ENCODE results near the gene TMEM163.

TMEM163 gene

GRCh38 chr2:134679294-134679693 is 39.5 kb downstream of the TMEM163 start:
- H3K4me1 ChIP-seq (ENCODE audit: control insufficient read depth, insufficient read depth, low read length): no peaks in the 10 kb centered on the region
- no peak overlapping the region for H3K27ac ChIP-seq (ENCODE audit: extremely low read depth, low read depth, low read length)
- H3K9me3 ChIP-seq (ENCODE audit: control insufficient read depth, insufficient read depth, low read depth, low read length): no peaks in the 10 kb centered on the region
- H3K4me3 ChIP-seq (ENCODE audit: low read depth, low read length): no peak overlapping the region
- H3K36me3 ChIP-seq (ENCODE audit: control insufficient read depth in 2 of 2, insufficient read depth in 1 of 2, low read length in 2 of 2): no peaks in the 10 kb centered on the region
- CTCF ChIA-PET: interaction anchor here (0.6 to 1.6 kb wide), 5 partner anchors 16 to 434 kb away, joined by 3 to 4 read pairs (median 3); no protein-coding TSS in a partner anchor
- TF ChIP-seq ZNF239 (tag by site-specific recombination; IDR thresholded peaks at IDR 0.05) (no peak), AEBP2 (tag by site-specific recombination; IDR thresholded peaks at IDR 0.05; ENCODE audit: borderline replicate concordance) (no peak), ZNF621 (tag by site-specific recombination; IDR thresholded peaks at IDR 0.05) (no peak), ZNF174 (tag by site-specific recombination; IDR thresholded peaks at IDR 0.05) (no peak), ZNF571 (tag by site-specific recombination; IDR thresholded peaks at IDR 0.05) (no peak), KLF1 (tag by site-specific recombination; IDR thresholded peaks at IDR 0.05) (no peak), KLF8 (tag by site-specific recombination; IDR thresholded peaks at IDR 0.05) (no peak), ZNF350 (tag by site-specific recombination; IDR thresholded peaks at IDR 0.05) (no peak), ZNF433 (tag by site-specific recombination; IDR thresholded peaks at IDR 0.05; ENCODE audit: low read depth) (no peak), ZNF530 (tag by site-specific recombination; IDR thresholded peaks at IDR 0.05; ENCODE audit: low read depth) (no peak), ZNF157 (tag by site-specific recombination; IDR thresholded peaks at IDR 0.05) (no peak), REST (tag by site-specific recombination; IDR thresholded peaks at IDR 0.05) (no peak), ZSCAN5A (tag by site-specific recombination; IDR thresholded peaks at IDR 0.05) (no peak), ZNF175 (tag by site-specific recombination; IDR thresholded peaks at IDR 0.05) (no peak), ZNF776 (tag by site-specific recombination; IDR thresholded peaks at IDR 0.05; ENCODE audit: borderline replicate concordance) (no peak), ZFP3 (tag by site-specific recombination; IDR thresholded peaks at IDR 0.05; ENCODE audit: low read depth) (no peak), ATF2 (tag by site-specific recombination; IDR thresholded peaks at IDR 0.05; ENCODE audit: low read depth) (no peak), ZNF24 (tag by site-specific recombination; IDR thresholded peaks at IDR 0.05) (no peak), ZNF791 (tag by site-specific recombination; IDR thresholded peaks at IDR 0.05) (no peak), ZNF148 (tag by site-specific recombination; IDR thresholded peaks at IDR 0.05; ENCODE audit: borderline replicate concordance) (no peak)
- POLR2A ChIA-PET: no interaction called here
